ENCODE results near the gene SPHK2.
A peak's percentile ranks its signal among the peaks of the same experiment; 100 is the strongest.

The SPHK2 gene

GRCh38 chr19:48603449-48603848, 15.9 kb upstream of the SPHK2 start:
- no peaks in the 10 kb centered on the region for H3K9me3 ChIP-seq (ENCODE audit: control insufficient read depth in 1 of 2, low read length in 2 of 2)
- H3K27me3 ChIP-seq (ENCODE audit: control insufficient read depth in 1 of 2, insufficient read depth in 2 of 2, low read length in 2 of 2): no peaks in the 10 kb centered on the region
- no peak overlapping the region for H3K4me3 ChIP-seq (ENCODE audit: low read depth in 1 of 2, low read length in 2 of 2)
- peaks cover 0 to 9% of the 10 kb centered on the region in 2 donors for H3K4me1 ChIP-seq (ENCODE audit: control insufficient read depth in 1 of 2, insufficient read depth in 2 of 2, low read length in 2 of 2)
- H3K36me3 ChIP-seq (ENCODE audit: control insufficient read depth in 1 of 2, insufficient read depth in 2 of 2, low read length in 2 of 2): peaks cover 0 to 10% of the 10 kb centered on the region in 2 donors
- H3K27ac ChIP-seq (ENCODE audit: low read depth, low read length): no peak overlapping the region
- H3K9ac ChIP-seq (ENCODE audit: low read depth in 1 of 2, low read length in 2 of 2): no peak overlapping the region

- H3K9ac ChIP-seq (ENCODE audit: low read depth in 1 of 2, low read length in 2 of 2): no peak overlapping the region
- no peaks in the 10 kb centered on the region for H3K27me3 ChIP-seq (ENCODE audit: control insufficient read depth in 1 of 2, insufficient read depth in 2 of 2, low read length in 2 of 2)
- H3K36me3 ChIP-seq (ENCODE audit: control insufficient read depth in 1 of 2, insufficient read depth in 2 of 2, low read length in 2 of 2): peaks cover 2 to 10% of the 10 kb centered on the region in 2 donors
- no peaks in the 10 kb centered on the region for H3K9me3 ChIP-seq (ENCODE audit: control insufficient read depth in 1 of 2, low read length in 2 of 2)
- peaks cover 0 to 9% of the 10 kb centered on the region in 2 donors for H3K4me1 ChIP-seq (ENCODE audit: control insufficient read depth in 1 of 2, insufficient read depth in 2 of 2, low read length in 2 of 2)
- H3K4me3 ChIP-seq (ENCODE audit: low read depth in 1 of 2, low read length in 2 of 2): no peak overlapping the region
- H3K27ac ChIP-seq (ENCODE audit: low read depth, low read length): no peak overlapping the region
These were observed 15.5 kb upstream of the SPHK2 start for GRCh38 chr19:48603850-48604249.

- no peak within 1 kb of the TSS for H3K27ac ChIP-seq (ENCODE audit: low read depth, low read length)
- H3K36me3 ChIP-seq (ENCODE audit: control insufficient read depth in 1 of 2, insufficient read depth in 2 of 2, low read length in 2 of 2): peaks cover 3 to 17% of the 10 kb centered on the region in 2 donors
- H3K27me3 ChIP-seq (ENCODE audit: control insufficient read depth in 1 of 2, insufficient read depth in 2 of 2, low read length in 2 of 2): no peaks in the 10 kb centered on the region
- no peak within 1 kb of the TSS for H3K9ac ChIP-seq (ENCODE audit: low read depth in 1 of 2, low read length in 2 of 2)
- no peaks in the 10 kb centered on the region for H3K9me3 ChIP-seq (ENCODE audit: control insufficient read depth in 1 of 2, low read length in 2 of 2)
- H3K4me3 ChIP-seq (ENCODE audit: low read depth in 1 of 2, low read length in 2 of 2): no peak within 1 kb of the TSS
- H3K4me1 ChIP-seq (ENCODE audit: control insufficient read depth in 1 of 2, insufficient read depth in 2 of 2, low read length in 2 of 2): peaks cover under 1 to 9% of the 10 kb centered on the region in 2 donors
These were observed 12.6 kb upstream of the SPHK2 start, which contains the start of gene SPACA4 for GRCh38 chr19:48606463-48607358. TSS of gene SPACA4 (plus strand) at chr19:48606742. CDS start at chr19:48606979, 237 bp downstream.

- H3K4me1 ChIP-seq (ENCODE audit: control insufficient read depth in 1 of 2, insufficient read depth in 2 of 2, low read length in 2 of 2): peaks cover 5% of the 10 kb centered on the region in 2 donors
- H3K36me3 ChIP-seq (ENCODE audit: control insufficient read depth in 1 of 2, insufficient read depth in 2 of 2, low read length in 2 of 2): peaks cover 3 to 21% of the 10 kb centered on the region in 2 donors
- no peak overlapping the region for H3K4me3 ChIP-seq (ENCODE audit: low read depth in 1 of 2, low read length in 2 of 2)
- no peaks in the 10 kb centered on the region for H3K27me3 ChIP-seq (ENCODE audit: control insufficient read depth in 1 of 2, insufficient read depth in 2 of 2, low read length in 2 of 2)
- no peaks in the 10 kb centered on the region for H3K9me3 ChIP-seq (ENCODE audit: control insufficient read depth in 1 of 2, low read length in 2 of 2)
- H3K9ac ChIP-seq (ENCODE audit: low read depth in 1 of 2, low read length in 2 of 2): no peak overlapping the region
- H3K27ac ChIP-seq (ENCODE audit: low read depth, low read length): no peak overlapping the region
These were observed 11.9 kb upstream of the SPHK2 start for GRCh38 chr19:48607359-48607755.

GRCh38 chr19:48608798-48609263, 10.5 kb upstream of the SPHK2 start:
- Histone ChIP-seq H3K4me3 (ENCODE audit: low read depth in 1 of 2, low read length in 2 of 2) (peak overlapping the region in 1 of 2 donors; percentile 11), H3K4me1 (ENCODE audit: control insufficient read depth in 1 of 2, insufficient read depth in 2 of 2, low read length in 2 of 2) (peaks cover 0 to 14% of the 10 kb centered on the region in 2 donors), H3K9me3 (ENCODE audit: control insufficient read depth in 1 of 2, low read length in 2 of 2) (no peaks in the 10 kb centered on the region), H3K27me3 (ENCODE audit: control insufficient read depth in 1 of 2, insufficient read depth in 2 of 2, low read length in 2 of 2) (no peaks in the 10 kb centered on the region), H3K27ac (ENCODE audit: low read depth, low read length) (no peak overlapping the region), H3K9ac (ENCODE audit: low read depth in 1 of 2, low read length in 2 of 2) (peak overlapping the region in 1 of 2 donors; percentile 32), H3K36me3 (ENCODE audit: control insufficient read depth in 1 of 2, insufficient read depth in 2 of 2, low read length in 2 of 2) (peaks cover 3 to 21% of the 10 kb centered on the region in 2 donors)

GRCh38 chr19:48609571-48610108, 9.7 kb upstream of the SPHK2 start:
- no peaks in the 10 kb centered on the region for H3K9me3 ChIP-seq (ENCODE audit: control insufficient read depth in 1 of 2, low read length in 2 of 2)

GRCh38 chr19:48611872-48612271, 7.4 kb upstream of the SPHK2 start:
- no peaks in the 10 kb centered on the region for H3K9me3 ChIP-seq (ENCODE audit: control insufficient read depth in 1 of 2, low read length in 2 of 2)
- no peak overlapping the region for H3K4me3 ChIP-seq (ENCODE audit: low read depth in 1 of 2, low read length in 2 of 2)
- H3K4me1 ChIP-seq (ENCODE audit: control insufficient read depth in 1 of 2, insufficient read depth in 2 of 2, low read length in 2 of 2): peaks cover 18 to 36% of the 10 kb centered on the region in 2 donors
- no peak overlapping the region for H3K9ac ChIP-seq (ENCODE audit: low read depth in 1 of 2, low read length in 2 of 2)
- H3K27ac ChIP-seq (ENCODE audit: low read depth, low read length): no peak overlapping the region
- H3K36me3 ChIP-seq (ENCODE audit: control insufficient read depth in 1 of 2, insufficient read depth in 2 of 2, low read length in 2 of 2): peaks cover 20 to 37% of the 10 kb centered on the region in 2 donors
- H3K27me3 ChIP-seq (ENCODE audit: control insufficient read depth in 1 of 2, insufficient read depth in 2 of 2, low read length in 2 of 2): no peaks in the 10 kb centered on the region

More at GRCh38 chr19:48609571-48610108, 9.7 kb upstream of the SPHK2 start:
- H3K27ac ChIP-seq (ENCODE audit: low read depth, low read length): no peak overlapping the region
- H3K4me3 ChIP-seq (ENCODE audit: low read depth in 1 of 2, low read length in 2 of 2): no peak overlapping the region
- H3K9ac ChIP-seq (ENCODE audit: low read depth in 1 of 2, low read length in 2 of 2): no peak overlapping the region
- H3K27me3 ChIP-seq (ENCODE audit: control insufficient read depth in 1 of 2, insufficient read depth in 2 of 2, low read length in 2 of 2): no peaks in the 10 kb centered on the region
- peaks cover 0 to 17% of the 10 kb centered on the region in 2 donors for H3K4me1 ChIP-seq (ENCODE audit: control insufficient read depth in 1 of 2, insufficient read depth in 2 of 2, low read length in 2 of 2)
- peaks cover 3 to 21% of the 10 kb centered on the region in 2 donors for H3K36me3 ChIP-seq (ENCODE audit: control insufficient read depth in 1 of 2, insufficient read depth in 2 of 2, low read length in 2 of 2)

GRCh38 chr19:48613024-48613851, 6.1 kb upstream of the SPHK2 start:
- Histone ChIP-seq H3K4me3 (ENCODE audit: low read depth in 1 of 2, low read length in 2 of 2) (peak overlapping the region; percentile 75 to 76), H3K4me1 (ENCODE audit: control insufficient read depth in 1 of 2, insufficient read depth in 2 of 2, low read length in 2 of 2) (peaks cover 32 to 49% of the 10 kb centered on the region in 2 donors), H3K9me3 (ENCODE audit: control insufficient read depth in 1 of 2, low read length in 2 of 2) (no peaks in the 10 kb centered on the region), H3K27ac (ENCODE audit: low read depth, low read length) (peak overlapping the region; percentile 92), H3K27me3 (ENCODE audit: control insufficient read depth in 1 of 2, insufficient read depth in 2 of 2, low read length in 2 of 2) (no peaks in the 10 kb centered on the region), H3K9ac (ENCODE audit: low read depth in 1 of 2, low read length in 2 of 2) (peak overlapping the region; percentile 91 to 92), H3K36me3 (ENCODE audit: control insufficient read depth in 1 of 2, insufficient read depth in 2 of 2, low read length in 2 of 2) (peaks cover 27 to 42% of the 10 kb centered on the region in 2 donors)

GRCh38 chr19:48613852-48614435, 5.4 kb upstream of the SPHK2 start:
- H3K36me3 ChIP-seq (ENCODE audit: control insufficient read depth in 1 of 2, insufficient read depth in 2 of 2, low read length in 2 of 2): peaks cover 24 to 42% of the 10 kb centered on the region in 2 donors
- H3K9ac ChIP-seq (ENCODE audit: low read depth in 1 of 2, low read length in 2 of 2): peak overlapping the region; percentile 91 to 92
- no peaks in the 10 kb centered on the region for H3K9me3 ChIP-seq (ENCODE audit: control insufficient read depth in 1 of 2, low read length in 2 of 2)
- peaks cover 32 to 52% of the 10 kb centered on the region in 2 donors for H3K4me1 ChIP-seq (ENCODE audit: control insufficient read depth in 1 of 2, insufficient read depth in 2 of 2, low read length in 2 of 2)
- peak overlapping the region; percentile 75 to 76 for H3K4me3 ChIP-seq (ENCODE audit: low read depth in 1 of 2, low read length in 2 of 2)
- H3K27me3 ChIP-seq (ENCODE audit: control insufficient read depth in 1 of 2, insufficient read depth in 2 of 2, low read length in 2 of 2): no peaks in the 10 kb centered on the region
- peak overlapping the region; percentile 92 for H3K27ac ChIP-seq (ENCODE audit: low read depth, low read length)

Data from duodenal mucosa (tissue), 2 donors.